NB4 (cell line): Measurements from ENCODE around the gene TRIM6.

Experiments used
- POLR2A ChIP-seq: IDR thresholded peaks from 2 replicates; pipeline ENCODE4 v1.6.1; 2011; ENCODE audit warnings: mild to moderate bottlenecking; ENCODE audit not compliant: insufficient read length; ENCODE audit errors: extremely low read depth
- TF ChIP-seq, protein P1 (sequence below): IDR thresholded peaks from one replicate; pipeline ENCODE4 v1.5.1; 2012; ENCODE audit warnings: low read depth, low read length

DNA sequence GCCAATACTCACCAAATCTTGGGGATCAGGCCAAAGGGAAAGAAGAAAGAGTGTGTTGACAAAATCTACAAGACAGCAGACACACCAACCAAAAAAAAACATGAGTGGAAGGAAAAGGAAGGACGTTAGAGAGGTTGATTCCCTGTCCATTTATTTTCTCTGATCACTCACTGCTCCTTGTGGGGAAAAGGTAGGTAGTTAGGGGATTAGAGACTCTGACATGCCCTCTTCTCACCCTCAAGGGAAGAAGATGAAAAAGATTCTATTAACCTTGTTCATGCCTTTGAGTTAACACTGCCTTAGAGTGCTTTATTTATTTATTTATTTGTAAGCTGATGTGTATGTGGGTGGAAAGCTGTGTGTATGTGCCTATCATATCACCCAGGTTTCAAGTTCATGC is 48.0 kb upstream of the TRIM6 start, which contains the start of gene OR52H1:
- TF ChIP-seq POLR2A, result no peak
- TF ChIP-seq, protein P1, sequence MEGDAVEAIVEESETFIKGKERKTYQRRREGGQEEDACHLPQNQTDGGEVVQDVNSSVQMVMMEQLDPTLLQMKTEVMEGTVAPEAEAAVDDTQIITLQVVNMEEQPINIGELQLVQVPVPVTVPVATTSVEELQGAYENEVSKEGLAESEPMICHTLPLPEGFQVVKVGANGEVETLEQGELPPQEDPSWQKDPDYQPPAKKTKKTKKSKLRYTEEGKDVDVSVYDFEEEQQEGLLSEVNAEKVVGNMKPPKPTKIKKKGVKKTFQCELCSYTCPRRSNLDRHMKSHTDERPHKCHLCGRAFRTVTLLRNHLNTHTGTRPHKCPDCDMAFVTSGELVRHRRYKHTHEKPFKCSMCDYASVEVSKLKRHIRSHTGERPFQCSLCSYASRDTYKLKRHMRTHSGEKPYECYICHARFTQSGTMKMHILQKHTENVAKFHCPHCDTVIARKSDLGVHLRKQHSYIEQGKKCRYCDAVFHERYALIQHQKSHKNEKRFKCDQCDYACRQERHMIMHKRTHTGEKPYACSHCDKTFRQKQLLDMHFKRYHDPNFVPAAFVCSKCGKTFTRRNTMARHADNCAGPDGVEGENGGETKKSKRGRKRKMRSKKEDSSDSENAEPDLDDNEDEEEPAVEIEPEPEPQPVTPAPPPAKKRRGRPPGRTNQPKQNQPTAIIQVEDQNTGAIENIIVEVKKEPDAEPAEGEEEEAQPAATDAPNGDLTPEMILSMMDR, result no peak
